GM12864 (cell line): ENCODE measurements around the gene CUBN.

Source experiments
- DNase-seq: peaks from one replicate; pipeline ENCODE4 v3.0.0-alpha.2; 2011; ENCODE audit warnings: low read depth
- H3K4me3 ChIP-seq: 2 replicates; pipeline ENCODE4 v1.5.1; 2011; ENCODE audit warnings: mild to moderate bottlenecking, low read depth, low read length, control low read depth
- TF ChIP-seq, protein P1 (sequence below): IDR thresholded peaks from 2 replicates; pipeline ENCODE4 v1.5.1; 2011; ENCODE audit warnings: low read depth, mild to moderate bottlenecking, moderate library complexity, low read length, control low read depth, inconsistent platforms; ENCODE audit errors: missing control alignments

CUBN gene

DNA sequence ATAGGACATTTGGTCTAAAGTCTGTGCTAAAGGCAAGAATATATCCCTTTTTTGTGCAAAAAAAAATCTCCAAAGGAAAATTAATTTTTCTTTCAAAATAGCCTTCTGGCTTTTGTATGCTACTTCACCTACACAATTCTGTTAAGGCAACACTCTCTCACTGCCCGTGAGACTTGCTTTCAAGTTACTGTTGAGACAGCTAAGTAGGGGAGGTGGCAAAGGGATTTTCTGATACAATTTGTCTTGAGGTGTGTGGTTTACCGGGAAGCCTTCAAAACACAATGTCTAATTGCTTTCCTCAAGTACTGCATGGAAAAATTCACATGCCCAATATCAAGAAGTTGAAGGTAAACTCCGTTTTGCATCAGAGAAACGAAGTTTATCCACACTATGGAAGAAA, 261.6 kb downstream of the CUBN start:
- H3K4me3 ChIP-seq = no peak overlapping the region
- no peak for DNase-seq
- TF ChIP-seq, protein P1, sequence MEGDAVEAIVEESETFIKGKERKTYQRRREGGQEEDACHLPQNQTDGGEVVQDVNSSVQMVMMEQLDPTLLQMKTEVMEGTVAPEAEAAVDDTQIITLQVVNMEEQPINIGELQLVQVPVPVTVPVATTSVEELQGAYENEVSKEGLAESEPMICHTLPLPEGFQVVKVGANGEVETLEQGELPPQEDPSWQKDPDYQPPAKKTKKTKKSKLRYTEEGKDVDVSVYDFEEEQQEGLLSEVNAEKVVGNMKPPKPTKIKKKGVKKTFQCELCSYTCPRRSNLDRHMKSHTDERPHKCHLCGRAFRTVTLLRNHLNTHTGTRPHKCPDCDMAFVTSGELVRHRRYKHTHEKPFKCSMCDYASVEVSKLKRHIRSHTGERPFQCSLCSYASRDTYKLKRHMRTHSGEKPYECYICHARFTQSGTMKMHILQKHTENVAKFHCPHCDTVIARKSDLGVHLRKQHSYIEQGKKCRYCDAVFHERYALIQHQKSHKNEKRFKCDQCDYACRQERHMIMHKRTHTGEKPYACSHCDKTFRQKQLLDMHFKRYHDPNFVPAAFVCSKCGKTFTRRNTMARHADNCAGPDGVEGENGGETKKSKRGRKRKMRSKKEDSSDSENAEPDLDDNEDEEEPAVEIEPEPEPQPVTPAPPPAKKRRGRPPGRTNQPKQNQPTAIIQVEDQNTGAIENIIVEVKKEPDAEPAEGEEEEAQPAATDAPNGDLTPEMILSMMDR = no peak

DNA sequence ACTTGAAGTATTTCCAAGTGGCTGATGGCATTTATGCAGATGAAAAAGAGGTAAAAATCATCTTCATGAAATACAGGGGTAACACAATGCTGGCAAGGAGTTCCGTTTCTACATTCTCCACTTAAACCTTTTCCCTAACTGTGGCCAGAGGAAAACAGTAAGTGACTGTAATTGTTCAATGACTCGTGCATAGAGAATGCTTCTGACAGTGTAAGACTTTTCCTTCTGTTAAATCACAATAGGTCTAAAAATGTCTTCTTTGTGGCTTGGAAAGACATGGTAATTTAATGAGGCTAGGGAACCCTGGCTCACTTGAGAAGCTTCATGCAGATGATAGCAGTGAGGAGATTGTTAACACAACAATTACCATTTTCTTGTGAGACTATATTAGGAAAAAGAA, 262.1 kb downstream of the CUBN start:
- TF ChIP-seq, protein P1 = no peak
- no peak for DNase-seq
- H3K4me3 ChIP-seq = no peak overlapping the region

DNA sequence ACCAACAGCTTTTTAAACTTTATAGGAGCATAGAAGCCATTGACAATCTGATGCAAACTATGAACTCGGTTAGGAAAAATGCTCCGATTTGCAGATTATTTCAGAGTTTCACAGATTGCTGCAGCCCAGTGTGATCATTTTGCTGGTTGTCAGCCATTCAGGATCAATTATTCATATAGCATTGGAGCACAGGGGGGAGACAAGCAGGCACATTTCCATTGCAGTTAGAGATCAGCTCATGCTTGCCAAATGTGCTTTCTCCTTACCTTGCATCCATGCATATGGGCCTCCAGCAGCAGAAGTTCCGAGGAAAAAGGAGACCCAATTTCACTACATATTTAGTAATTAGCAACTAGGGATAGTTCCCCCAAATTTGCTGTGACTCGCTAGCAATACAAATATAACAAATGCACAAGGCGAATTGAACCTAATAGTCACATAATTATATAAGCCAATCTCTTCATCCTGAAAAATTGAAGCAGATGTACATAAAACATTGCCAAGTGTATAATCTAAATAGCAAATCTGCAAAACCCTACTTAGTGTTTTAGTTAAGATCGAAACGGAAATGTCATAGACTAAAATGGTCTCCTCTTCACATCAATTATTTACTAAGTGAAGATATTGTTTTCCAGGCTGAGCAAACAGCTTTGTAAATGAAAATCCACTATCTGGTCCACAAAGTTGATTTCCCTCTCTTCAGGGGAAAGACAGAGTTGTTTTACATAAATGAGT, 262.9 kb downstream of the CUBN start:
- no peak overlapping the region for H3K4me3 ChIP-seq
- no peak for DNase-seq
- TF ChIP-seq, protein P1 = no peak

DNA sequence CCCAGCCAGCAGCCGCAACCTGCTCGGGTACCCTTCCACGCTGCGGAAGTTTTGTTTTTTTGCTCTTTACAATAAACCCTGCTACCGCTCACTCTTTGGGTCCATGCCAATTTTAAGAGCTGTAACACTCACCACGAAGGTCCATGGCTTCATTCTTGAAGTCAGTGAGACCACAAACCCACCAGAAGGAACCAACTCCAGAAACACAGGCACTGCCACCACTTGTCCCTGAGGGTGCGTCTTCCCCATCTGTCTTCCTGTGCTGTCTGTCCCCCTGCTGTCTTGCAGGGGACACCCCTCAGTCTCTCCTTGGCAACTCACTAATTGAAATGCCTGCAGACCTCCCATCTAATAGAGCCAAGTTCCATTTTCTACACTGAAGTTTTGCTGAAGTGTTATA, 263.8 kb downstream of the CUBN start:
- H3K4me3 ChIP-seq = no peak overlapping the region
- TF ChIP-seq, protein P1 = no peak
- no peak for DNase-seq

DNA sequence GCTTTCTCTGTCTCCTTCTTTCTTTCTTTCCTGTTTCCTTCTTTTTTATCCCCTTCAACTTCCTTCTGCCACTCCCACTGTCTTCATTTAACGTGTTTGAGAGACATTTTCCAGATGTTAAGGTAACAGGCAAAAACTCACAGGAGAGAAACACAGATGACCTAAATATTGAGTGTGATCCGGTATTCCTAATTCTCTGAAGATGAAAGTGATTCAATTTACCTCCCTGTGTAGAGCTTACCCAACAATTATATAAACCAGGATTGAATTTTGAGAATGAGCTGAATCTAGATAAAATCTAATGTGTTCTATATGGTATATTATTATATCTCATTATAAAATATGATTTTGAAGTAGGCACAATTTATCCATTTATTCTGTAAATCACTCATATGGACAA, 265.8 kb downstream of the CUBN start:
- H3K4me3 ChIP-seq = no peak overlapping the region
- no peak for DNase-seq
- TF ChIP-seq, protein P1 = no peak

DNA sequence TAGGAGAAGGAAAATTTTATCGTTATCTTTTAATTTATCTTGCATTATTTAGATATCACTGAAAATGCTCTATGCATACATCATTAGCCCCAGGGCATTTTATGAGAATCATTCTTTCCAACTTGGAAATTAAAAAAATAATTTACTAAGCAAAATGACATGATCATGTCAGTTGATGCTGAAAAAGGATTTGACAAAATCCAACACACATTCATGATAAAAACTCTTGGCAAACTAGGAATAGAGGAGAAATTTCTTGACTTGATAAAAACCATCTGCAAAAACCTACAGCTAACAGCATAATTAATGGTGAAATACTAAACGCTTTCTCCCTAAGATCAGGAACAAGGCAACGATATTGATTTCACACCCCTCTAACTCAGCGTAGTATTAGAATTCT, 272.2 kb downstream of the CUBN start:
- DNase-seq = no peak
- TF ChIP-seq, protein P1 = no peak
- no peak overlapping the region for H3K4me3 ChIP-seq

DNA sequence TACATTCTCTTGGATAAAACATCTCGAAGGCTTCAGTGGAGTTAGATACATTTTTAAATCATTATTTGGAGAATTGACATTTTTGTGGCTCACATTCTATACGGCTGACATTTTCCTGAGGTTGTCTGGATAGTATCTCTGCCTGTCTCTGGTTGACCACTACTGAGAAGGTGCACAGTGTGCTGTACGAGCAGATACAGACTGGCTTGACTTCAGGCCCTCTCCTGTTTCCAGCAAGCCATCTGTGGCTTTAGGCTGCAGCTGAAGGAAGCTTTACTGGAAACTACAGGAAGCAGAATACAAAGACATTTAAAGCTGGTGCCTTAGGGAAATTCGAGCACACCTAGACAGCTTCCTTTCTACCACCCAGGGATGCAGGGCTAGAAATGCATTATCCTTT, 273.0 kb downstream of the CUBN start:
- no peak overlapping the region for H3K4me3 ChIP-seq
- TF ChIP-seq, protein P1 = no peak
- no peak for DNase-seq
